Effector CD4-positive, alpha-beta T cell (primary cell): ENCODE data around the gene ANG. TPM values are rescaled to one million over a fixed set of nuclear protein-coding genes. Genes with fewer than 3 reads are reported as not detected.
"Not testable (repeated sequence)": the region's sequence is repeated elsewhere in the genome, so short reads cannot be mapped to it uniquely, and the experiment has no call there.

Source experiments
- DNase-seq: peaks from one replicate; pipeline ENCODE4 v3.0.0-alpha.2; 2020
- total RNA-seq: gene quantifications from one replicate; lab custom pipeline; 2026; lab: John Stamatoyannopoulos, UW

The ANG gene
- total RNA-seq: not detected

- DNase-seq: no peak
Measured at GRCh38 chr14:20688167-20688839, at the start of gene ANG. ANG (plus strand) TSS chr14:20688764; CDS start chr14:20693565, 4,801 bp downstream.

- DNase-seq: no peak
Measured at GRCh38 chr14:20641591-20641990, 47.0 kb upstream of the ANG start, which contains the start of gene OR6S1. OR6S1 (minus strand) TSS chr14:20641691; CDS start chr14:20641691, 0 bp downstream.

- no peak for DNase-seq
Measured at GRCh38 chr14:20642182-20642581, 46.4 kb upstream of the ANG start.

GRCh38 chr14:20642755-20643154, 45.8 kb upstream of the ANG start:
- DNase-seq: not testable (repeated sequence)

GRCh38 chr14:20644520-20644919, 44.0 kb upstream of the ANG start:
- no peak for DNase-seq

GRCh38 chr14:20645481-20645880, 43.1 kb upstream of the ANG start:
- DNase-seq: no peak

- no peak for DNase-seq
Measured at GRCh38 chr14:20652996-20653975, 35.3 kb upstream of the ANG start.

- no peak for DNase-seq
Measured at GRCh38 chr14:20655851-20656250, 32.7 kb upstream of the ANG start.

GRCh38 chr14:20656274-20656673, 32.3 kb upstream of the ANG start:
- DNase-seq: no peak

GRCh38 chr14:20657216-20658211, 31.1 kb upstream of the ANG start:
- no peak for DNase-seq

- DNase-seq: no peak
Measured at GRCh38 chr14:20658246-20658645, 30.3 kb upstream of the ANG start.

- DNase-seq: no peak
Measured at GRCh38 chr14:20659336-20659735, 29.2 kb upstream of the ANG start.

- no peak for DNase-seq
Measured at GRCh38 chr14:20659813-20660395, 28.7 kb upstream of the ANG start.

GRCh38 chr14:20661197-20661596, 27.4 kb upstream of the ANG start:
- DNase-seq: no peak

- peak; percentile 62 for DNase-seq
Measured at GRCh38 chr14:20662968-20663732, 25.4 kb upstream of the ANG start.

GRCh38 chr14:20666400-20666961, 22.1 kb upstream of the ANG start:
- not testable (repeated sequence) for DNase-seq

GRCh38 chr14:20667957-20668356, 20.6 kb upstream of the ANG start:
- no peak for DNase-seq

- DNase-seq: no peak
Measured at GRCh38 chr14:20668969-20669368, 19.6 kb upstream of the ANG start.

GRCh38 chr14:20671597-20672283, 16.8 kb upstream of the ANG start:
- no peak for DNase-seq

GRCh38 chr14:20675669-20676068, 12.9 kb upstream of the ANG start:
- DNase-seq: no peak
